Measurements from ENCODE around the gene NPIPA1. TPM values are rescaled to one million over a fixed set of nuclear protein-coding genes. Genes with fewer than 3 reads are reported as not detected.
"Not testable (repeated sequence)": the region's sequence is repeated elsewhere in the genome, so short reads cannot be mapped to it uniquely, and the experiment has no call there.

The NPIPA1 gene
- total RNA-seq, 1 donor from 2014 or later: 61.2 TPM

DNA sequence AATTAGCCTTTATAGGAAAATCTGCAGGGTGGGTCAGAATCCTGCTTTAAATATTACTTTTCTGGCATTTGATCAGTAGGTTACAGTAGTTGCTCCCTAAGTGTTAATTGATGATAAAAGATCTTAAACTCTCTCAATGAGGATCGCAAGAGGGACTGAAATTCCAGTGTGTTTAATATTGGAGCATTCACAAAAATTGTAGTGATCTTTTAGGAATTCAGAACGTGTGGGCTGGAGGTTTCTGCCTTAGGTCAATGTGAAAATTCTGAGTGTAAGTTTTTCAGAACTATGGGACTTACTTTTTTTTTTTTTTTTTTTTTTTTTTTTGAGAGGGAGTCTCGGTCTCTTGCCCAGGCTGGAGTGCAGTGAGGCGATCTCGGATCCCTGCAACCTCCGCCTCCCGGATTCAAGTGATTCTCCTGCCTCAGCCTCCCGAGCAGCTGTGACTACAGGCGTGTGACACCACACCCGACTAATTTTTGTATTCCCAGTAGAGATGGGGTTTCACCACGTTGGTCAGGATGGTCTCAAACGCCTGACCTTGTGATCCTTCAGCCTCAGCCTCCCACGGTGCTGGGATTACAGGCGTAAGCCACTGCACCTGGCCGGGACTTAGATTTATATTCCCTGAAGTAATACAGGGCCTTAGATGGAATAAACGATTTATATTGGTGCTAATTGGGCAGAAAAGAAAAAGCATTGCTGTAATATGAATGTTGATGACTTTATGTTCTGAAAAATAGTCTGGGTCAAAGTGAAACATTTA, 39.9 kb downstream of the NPIPA1 start:
- DNase-seq (ENCODE audit: low spot score): not testable (repeated sequence)

DNA sequence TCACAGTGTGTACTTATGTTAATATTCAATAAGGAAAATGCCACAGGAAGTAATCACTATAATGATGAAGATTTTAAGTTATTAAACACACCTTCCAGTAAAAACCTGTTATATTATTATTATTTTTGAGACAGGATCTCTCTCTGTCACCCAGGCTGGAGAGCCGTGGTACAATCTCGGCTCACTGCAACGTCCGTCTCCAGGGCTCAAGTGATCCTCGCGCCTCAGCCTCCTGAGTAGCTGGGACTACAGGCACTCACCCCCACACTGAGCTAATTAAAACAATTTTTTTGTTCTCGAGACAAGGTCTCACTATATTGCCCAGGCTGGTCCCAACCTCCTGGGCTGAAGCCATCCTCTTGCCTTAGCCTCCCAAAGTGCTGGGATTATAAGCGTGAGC, 41.0 kb downstream of the NPIPA1 start:
- not testable (repeated sequence) for DNase-seq (ENCODE audit: low spot score)

GRCh38 chr16:14978908-14979307, 41.7 kb downstream of the NPIPA1 start:
- DNase-seq (ENCODE audit: low spot score): not testable (repeated sequence)

DNA sequence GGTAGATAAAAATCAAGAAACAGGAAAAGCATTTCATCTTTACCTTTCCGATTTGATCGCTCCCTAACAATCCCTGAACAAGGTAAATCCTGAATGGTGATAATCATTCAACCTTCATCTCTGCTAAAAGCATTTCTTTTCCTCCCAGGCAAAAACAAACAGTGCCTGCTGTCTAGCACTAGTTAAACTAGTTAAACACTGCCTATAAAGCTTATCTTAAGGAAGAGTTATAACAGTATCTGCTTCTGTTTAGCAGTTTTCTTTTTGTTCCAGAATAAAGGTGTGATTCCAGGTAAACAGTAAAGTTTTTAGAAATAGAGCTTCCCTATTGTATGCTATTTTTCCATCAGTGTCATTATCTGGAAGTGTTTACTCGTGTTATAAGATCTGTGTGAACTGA, 44.0 kb downstream of the NPIPA1 start:
- not testable (repeated sequence) for DNase-seq (ENCODE audit: low spot score)

GRCh38 chr16:14982521-14982920, 45.3 kb downstream of the NPIPA1 start:
- DNase-seq (ENCODE audit: low spot score): not testable (repeated sequence)

DNA sequence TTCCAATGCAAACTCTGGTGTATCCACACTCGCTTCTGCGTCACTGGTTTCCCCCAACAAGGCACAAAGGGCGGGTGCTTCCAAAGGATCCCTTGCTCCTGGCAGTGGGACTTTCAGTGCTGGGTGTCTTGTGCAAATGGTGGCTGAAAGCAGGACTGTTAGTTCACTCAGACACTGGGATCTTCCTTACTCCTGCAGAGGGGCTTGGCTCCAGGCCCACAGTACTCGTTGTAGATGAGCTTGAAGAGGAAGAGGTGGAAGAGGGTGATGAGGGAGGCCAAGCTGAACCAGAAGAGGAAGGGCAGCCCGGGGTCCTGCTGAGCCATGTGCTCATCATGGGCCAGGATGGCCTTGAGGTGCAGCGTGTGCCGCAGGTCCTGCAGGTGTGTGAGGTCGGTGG, 50.8 kb downstream of the NPIPA1 start:
- DNase-seq (ENCODE audit: low spot score): not testable (repeated sequence)

GRCh38 chr16:14988661-14989191, 51.5 kb downstream of the NPIPA1 start:
- DNase-seq (ENCODE audit: low spot score): not testable (repeated sequence)

- DNase-seq (ENCODE audit: low spot score): not testable (repeated sequence)
Observed at GRCh38 chr16:14989291-14990281, 52.3 kb downstream of the NPIPA1 start.

DNA sequence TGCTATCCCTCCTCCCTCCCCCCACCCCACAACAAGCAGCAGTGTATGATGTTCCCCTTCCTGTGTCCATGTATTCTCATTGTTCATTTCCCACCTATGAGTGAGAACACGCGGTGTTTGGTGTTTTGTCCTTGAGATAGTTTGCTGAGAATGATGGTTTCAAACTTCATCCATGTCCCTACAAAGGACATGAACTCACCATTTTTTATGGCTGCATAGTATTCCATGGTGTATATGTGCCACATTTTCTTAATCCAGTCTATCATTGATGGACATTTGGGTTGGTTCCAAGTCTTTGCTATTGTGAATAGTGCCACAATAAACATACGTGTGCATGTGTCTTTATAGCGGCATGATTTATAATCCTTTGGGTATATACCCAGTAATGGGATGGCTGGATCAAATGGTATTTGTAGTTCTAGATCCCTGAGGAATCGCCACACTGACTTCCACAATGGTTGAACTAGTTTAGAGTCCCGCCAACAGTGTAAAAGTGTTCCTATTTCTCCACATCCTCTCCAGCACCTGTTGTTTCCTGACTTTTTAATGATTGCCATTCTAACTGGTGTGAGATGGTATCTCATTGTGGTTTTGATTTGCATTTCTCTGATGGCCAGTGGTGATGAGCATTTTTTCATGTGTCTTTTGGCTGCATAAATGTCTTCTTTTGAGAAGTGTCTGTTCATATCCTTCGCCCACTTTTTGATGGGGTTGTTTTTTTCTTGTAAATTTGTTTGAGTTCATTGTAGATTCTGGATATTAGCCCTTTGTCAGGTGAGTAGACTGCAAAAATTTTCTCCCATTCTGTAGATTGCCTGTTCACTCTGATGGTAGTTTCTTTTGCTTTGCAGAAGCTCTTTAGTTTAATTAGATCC, 56.3 kb downstream of the NPIPA1 start:
- not testable (repeated sequence) for DNase-seq (ENCODE audit: low spot score)

DNA sequence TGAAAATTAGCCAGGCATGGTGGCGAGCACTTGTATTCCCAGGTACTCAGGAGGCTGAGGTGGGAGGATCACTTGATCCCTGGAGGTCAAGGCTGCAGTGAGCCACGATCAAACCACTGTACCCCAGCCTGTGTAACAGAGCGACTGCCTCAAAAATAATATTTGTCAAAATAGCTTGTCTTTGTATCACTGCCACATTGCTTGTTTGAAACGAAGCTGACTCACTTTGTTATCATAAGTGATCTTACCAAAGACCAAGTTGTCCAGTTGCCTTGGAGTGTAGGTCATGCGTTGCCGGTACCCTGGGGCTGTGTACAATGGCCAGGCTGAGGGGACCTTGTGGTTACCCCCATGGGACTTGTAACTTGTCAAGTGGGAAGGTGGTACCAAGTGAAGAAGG, 59.5 kb downstream of the NPIPA1 start:
- not testable (repeated sequence) for DNase-seq (ENCODE audit: low spot score)

GRCh38 chr16:14998300-14998699, 61.1 kb downstream of the NPIPA1 start:
- not testable (repeated sequence) for DNase-seq (ENCODE audit: low spot score)

GRCh38 chr16:14999845-15000244, 62.6 kb downstream of the NPIPA1 start:
- DNase-seq (ENCODE audit: low spot score): not testable (repeated sequence)

Other genes with a start within 250 kb of the NPIPA1 start
- not detected for gene PLA2G10, start 243.1 kb upstream of the NPIPA1 start, total RNA-seq (ENCODE audit: insufficient read depth, low replicate concordance)
- 0.96 TPM for gene NPIPA3, start 234.0 kb upstream of the NPIPA1 start, total RNA-seq (ENCODE audit: insufficient read depth, low replicate concordance)
- gene NPIPA2, start 194.9 kb upstream of the NPIPA1 start, total RNA-seq (ENCODE audit: insufficient read depth, low replicate concordance): 0.96 TPM
- 62.4 TPM for gene NOMO1, start 103.7 kb upstream of the NPIPA1 start, total RNA-seq (ENCODE audit: insufficient read depth, low replicate concordance)
- 107 TPM for gene PDXDC1, start 37.6 kb downstream of the NPIPA1 start, total RNA-seq (ENCODE audit: insufficient read depth, low replicate concordance)
- gene NTAN1, start 118.6 kb downstream of the NPIPA1 start, total RNA-seq (ENCODE audit: insufficient read depth, low replicate concordance): 40.9 TPM
- 19.7 TPM for gene RRN3, start 156.8 kb downstream of the NPIPA1 start, total RNA-seq (ENCODE audit: insufficient read depth, low replicate concordance)